D721Med (cell line): ENCODE data around the gene GYG1.
"Not testable (repeated sequence)": the region's sequence is repeated elsewhere in the genome, so short reads cannot be mapped to it uniquely, and the experiment has no call there.

Experiments
- DNase-seq: peaks from one replicate; pipeline ENCODE4 v3.0.0; 2011; ENCODE audit warnings: low spot score; ENCODE audit not compliant: insufficient read length
- FAIRE-seq: peaks from 2 replicates; lab custom pipeline; 2011; peaks lifted over from hg19 to GRCh38; lab: Jason Lieb, UNC
- TF ChIP-seq, protein P1 (sequence below): IDR thresholded peaks from 2 replicates; pipeline ENCODE4 v1.5.1; 2012; ENCODE audit warnings: mild to moderate bottlenecking, control low read depth; ENCODE audit not compliant: insufficient read depth; ENCODE audit errors: missing control alignments

The GYG1 gene

DNA sequence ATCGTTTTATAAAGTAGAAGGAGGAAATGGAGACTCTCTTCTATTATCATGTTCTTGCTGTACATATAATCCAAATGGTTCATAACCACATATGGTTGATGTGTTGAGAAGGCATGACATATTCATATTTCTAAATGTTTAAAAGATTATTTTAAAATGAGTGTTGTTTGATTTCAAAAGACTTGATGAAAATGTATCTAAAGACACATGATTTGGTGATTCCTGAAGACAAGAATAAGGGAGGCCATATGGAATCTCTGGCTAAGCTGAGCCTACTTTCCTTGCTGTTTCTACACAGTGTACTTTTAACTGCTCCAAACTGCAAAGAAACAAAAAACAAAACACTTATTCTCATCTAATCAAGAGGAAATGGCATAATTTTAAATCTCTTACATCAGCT lies 23.0 kb upstream of the GYG1 start:
- FAIRE-seq = no peak
- TF ChIP-seq, protein P1, sequence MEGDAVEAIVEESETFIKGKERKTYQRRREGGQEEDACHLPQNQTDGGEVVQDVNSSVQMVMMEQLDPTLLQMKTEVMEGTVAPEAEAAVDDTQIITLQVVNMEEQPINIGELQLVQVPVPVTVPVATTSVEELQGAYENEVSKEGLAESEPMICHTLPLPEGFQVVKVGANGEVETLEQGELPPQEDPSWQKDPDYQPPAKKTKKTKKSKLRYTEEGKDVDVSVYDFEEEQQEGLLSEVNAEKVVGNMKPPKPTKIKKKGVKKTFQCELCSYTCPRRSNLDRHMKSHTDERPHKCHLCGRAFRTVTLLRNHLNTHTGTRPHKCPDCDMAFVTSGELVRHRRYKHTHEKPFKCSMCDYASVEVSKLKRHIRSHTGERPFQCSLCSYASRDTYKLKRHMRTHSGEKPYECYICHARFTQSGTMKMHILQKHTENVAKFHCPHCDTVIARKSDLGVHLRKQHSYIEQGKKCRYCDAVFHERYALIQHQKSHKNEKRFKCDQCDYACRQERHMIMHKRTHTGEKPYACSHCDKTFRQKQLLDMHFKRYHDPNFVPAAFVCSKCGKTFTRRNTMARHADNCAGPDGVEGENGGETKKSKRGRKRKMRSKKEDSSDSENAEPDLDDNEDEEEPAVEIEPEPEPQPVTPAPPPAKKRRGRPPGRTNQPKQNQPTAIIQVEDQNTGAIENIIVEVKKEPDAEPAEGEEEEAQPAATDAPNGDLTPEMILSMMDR = no peak
- DNase-seq = no peak

DNA sequence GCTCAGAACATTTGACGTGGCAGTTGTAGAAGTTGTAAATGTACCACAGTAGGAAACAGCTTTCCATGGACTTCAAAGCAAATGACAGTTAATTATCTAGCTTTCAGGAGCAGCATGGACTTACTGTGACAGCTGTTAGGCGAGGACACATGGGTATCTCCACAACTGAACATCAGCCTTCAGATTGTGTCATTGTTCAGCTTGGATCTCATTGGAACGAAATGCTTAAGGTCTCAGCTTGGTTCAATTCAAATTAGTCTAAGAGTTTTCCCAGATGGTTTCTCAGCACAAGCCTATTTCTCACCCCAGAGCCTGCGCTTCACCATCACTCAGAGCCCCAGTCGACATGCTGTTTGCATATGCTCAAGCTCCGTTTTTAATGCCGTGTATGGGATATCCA lies 21.1 kb upstream of the GYG1 start:
- DNase-seq = no peak
- FAIRE-seq = no peak
- TF ChIP-seq, protein P1 = no peak

DNA sequence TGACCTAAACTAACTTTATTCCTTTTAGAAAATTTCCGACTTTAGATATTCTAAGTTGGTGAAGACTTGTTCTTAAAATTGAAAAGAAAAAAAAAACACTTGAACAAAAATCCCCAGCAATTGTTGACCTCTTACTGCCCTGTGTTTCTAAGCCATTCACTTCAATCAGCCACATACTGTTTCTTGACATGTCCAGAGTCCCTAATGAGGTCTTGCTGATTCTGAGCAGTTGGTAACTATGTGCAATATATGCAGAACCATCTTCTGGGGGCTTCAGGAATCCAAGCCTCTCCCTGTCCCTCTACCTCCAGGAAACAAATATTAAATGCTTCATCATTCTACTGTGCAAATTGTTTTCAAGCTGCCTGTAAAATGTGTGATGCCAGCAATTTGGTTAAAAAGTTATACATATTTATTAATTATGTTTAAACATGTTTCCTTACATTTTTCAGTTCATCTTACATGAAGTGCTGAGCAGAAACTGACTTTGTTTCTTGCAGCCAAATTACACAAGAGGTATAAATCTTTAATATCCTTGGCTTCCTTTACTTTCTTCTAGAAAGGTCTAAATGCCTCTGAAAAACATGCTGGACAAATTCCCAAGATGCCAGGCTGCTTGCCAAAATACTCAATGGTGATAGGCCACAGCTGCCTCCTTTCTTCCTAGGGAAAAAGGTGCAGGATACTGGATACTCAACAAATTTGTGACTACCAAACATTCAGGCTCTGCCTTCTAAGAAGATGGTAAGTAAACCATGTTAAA lies 19.8 kb upstream of the GYG1 start:
- FAIRE-seq = no peak
- TF ChIP-seq, protein P1 = no peak
- no peak for DNase-seq

DNA sequence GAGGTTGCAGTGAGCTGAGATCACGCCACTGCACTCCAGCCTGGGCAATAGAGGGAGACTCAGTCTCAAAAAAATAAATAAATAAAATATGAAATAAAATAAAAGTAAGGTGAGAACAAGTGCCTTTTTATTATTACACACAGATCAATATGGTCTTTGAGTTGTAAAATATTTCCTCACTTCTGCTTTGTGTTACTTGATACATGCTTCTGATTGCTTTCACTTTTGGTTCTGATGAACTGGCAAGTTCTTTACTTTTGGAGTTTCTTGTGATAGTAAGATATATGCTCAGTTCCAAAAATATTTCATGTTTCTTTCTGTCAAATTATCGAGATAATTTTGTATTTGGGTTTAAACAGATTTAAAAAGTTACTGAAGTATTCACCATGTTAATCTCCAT lies 16.6 kb upstream of the GYG1 start:
- FAIRE-seq (no peak), DNase-seq (no peak)
- TF ChIP-seq, protein P1 = no peak

DNA sequence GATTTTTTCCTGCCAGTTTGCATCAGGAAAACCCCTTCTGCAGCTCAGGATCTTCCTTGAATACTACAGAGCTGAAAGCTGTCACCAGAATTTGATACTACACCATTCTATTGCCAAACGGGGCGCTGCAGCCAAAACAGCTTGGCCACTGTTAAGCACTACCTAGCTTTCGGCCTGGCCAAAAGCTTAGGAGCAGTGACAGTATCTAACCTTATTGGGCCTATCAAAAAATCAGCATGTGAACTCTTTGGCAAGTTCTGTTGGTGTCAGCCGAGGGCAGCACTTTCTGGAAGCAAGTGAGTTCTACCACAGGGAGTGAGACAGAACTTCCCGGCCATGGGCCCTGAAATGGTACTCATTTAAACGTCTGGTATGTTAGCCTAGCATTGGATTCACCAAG lies 16.1 kb upstream of the GYG1 start:
- DNase-seq (no peak), FAIRE-seq (no peak)
- TF ChIP-seq, protein P1 = no peak

DNA sequence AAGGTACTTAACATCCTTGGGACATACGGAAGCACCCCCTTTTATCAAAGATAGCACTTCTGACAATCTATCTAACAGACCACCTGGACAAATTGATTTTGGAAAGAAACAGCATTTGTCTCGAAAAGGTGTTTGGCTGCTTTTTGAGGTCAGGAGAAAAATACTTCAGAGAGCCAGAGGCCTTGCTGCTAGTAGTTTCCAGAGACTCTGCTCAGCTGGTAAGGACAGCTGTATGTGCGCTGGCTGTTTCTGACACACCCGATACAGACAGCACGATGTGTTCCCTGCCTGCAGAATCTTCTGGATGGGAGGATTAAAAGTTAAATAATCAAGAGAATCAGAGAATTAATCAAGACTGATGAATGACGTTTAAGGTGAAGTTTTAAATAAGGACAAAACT lies 15.6 kb upstream of the GYG1 start:
- FAIRE-seq (no peak), DNase-seq (no peak)
- TF ChIP-seq, protein P1 = no peak

DNA sequence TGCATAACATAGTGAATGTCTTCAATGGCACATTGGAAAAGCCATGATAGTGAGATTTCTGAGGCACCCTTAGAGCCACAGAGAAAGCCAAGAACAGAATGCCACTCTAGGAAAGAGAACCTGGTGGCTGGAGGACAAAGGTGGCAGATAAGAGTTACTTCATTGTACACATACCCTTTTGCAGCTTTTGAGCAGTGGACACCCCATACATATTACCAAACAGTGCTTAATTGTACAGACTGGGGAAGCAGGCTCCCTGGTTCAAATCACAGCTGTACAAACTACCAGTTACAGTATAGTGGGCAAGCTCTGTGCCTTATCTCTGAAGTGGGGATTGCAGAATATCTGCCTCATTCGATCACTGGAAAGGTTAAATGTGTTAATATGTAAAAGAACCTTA lies 10.1 kb upstream of the GYG1 start:
- FAIRE-seq (no peak), DNase-seq (no peak)
- TF ChIP-seq, protein P1 = no peak

DNA sequence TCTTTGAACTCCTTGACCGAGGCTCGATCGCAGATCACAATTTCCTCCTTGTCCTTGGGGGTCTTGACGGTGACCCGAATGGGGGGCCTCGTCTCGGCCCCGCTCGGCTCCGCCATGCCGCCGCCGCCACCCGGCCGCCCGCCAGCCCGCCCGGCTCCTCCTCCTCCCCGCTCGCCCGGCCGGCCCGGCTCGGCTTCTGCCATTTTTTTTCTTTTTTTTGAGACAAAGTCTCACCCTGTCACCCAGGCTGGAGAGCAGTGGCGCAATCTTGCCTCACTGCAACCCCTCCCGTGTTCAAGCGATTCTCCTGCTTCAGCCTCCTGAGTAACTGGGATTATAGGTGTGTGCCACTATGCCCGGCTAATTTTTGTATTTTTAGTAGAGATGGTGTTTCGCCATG lies 3.8 kb upstream of the GYG1 start:
- not testable (repeated sequence) for FAIRE-seq, DNase-seq
